HG03280 (cell line): ENCODE results near the gene ZBTB43.
A peak's percentile ranks its signal among the peaks of the same experiment; 100 is the strongest.
"Not testable (repeated sequence)": the region's sequence is repeated elsewhere in the genome, so short reads cannot be mapped to it uniquely, and the experiment has no call there.

Source experiments
- ATAC-seq: cut with Tn5 transposase; IDR thresholded peaks from one replicate; pipeline ENCODE4 v1.9.1; 2021; ENCODE audit warnings: mild to moderate bottlenecking, moderate library complexity; ENCODE audit not compliant: unreplicated experiment

ZBTB43 gene

GRCh38 chr9:126788634-126789349 lies 16.0 kb upstream of the ZBTB43 start:
- no peak for ATAC-seq

- no peak for ATAC-seq
Measured at GRCh38 chr9:126790561-126790960, 14.3 kb upstream of the ZBTB43 start.

- ATAC-seq, result no peak
Measured at GRCh38 chr9:126791406-126792230, 13.2 kb upstream of the ZBTB43 start.

GRCh38 chr9:126793686-126794417 lies 11.0 kb upstream of the ZBTB43 start:
- no peak for ATAC-seq

- no peak for ATAC-seq
Measured at GRCh38 chr9:126794441-126794840, 10.4 kb upstream of the ZBTB43 start.

- no peak for ATAC-seq
Measured at GRCh38 chr9:126796758-126797157, 8.1 kb upstream of the ZBTB43 start.

GRCh38 chr9:126797903-126798302 lies 6.9 kb upstream of the ZBTB43 start:
- ATAC-seq, result no peak

- ATAC-seq, result no peak
Measured at GRCh38 chr9:126799034-126799433, 5.8 kb upstream of the ZBTB43 start.

GRCh38 chr9:126802318-126803059 lies 2.4 kb upstream of the ZBTB43 start:
- ATAC-seq, result no peak

- ATAC-seq, result no peak
Measured at GRCh38 chr9:126804198-126804695, 593 bp upstream of the ZBTB43 start.

- ATAC-seq, result peak; percentile 69
Measured at GRCh38 chr9:126805554-126806262, 868 bp downstream of the ZBTB43 start.

GRCh38 chr9:126806336-126806735 lies 1.5 kb downstream of the ZBTB43 start:
- ATAC-seq, result no peak

GRCh38 chr9:126809068-126809467 lies 4.2 kb downstream of the ZBTB43 start:
- no peak for ATAC-seq

- not testable (repeated sequence) for ATAC-seq
Measured at GRCh38 chr9:126810221-126810620, 5.4 kb downstream of the ZBTB43 start.

- no peak for ATAC-seq
Measured at GRCh38 chr9:126813072-126813471, 8.2 kb downstream of the ZBTB43 start.

- ATAC-seq, result no peak
Measured at GRCh38 chr9:126814091-126814490, 9.3 kb downstream of the ZBTB43 start.

- ATAC-seq, result not testable (repeated sequence)
Measured at GRCh38 chr9:126817615-126818014, 12.8 kb downstream of the ZBTB43 start.

GRCh38 chr9:126818482-126818881 lies 13.6 kb downstream of the ZBTB43 start:
- no peak for ATAC-seq

- ATAC-seq, result no peak
Measured at GRCh38 chr9:126819482-126819881, 14.6 kb downstream of the ZBTB43 start.

- no peak for ATAC-seq
Measured at GRCh38 chr9:126822278-126822677, 17.4 kb downstream of the ZBTB43 start.
